DOHH2 (cell line): Measurements from ENCODE around the gene AP3B1.

Source experiments
- CTCF ChIP-seq: fragments of 200-600 bp; sonication (generic); IDR thresholded peaks from one replicate; pipeline ENCODE4 v1.5.1; 2014; ENCODE audit warnings: antibody characterized with exemption, mild to moderate bottlenecking, low read depth, low read length; ENCODE audit not compliant: poor library complexity, severe bottlenecking
- EZH2phosphoT487 ChIP-seq: fragments of 200-600 bp; sonication (generic); IDR thresholded peaks from 2 replicates; pipeline ENCODE4 v1.6.1; 2017; ENCODE audit warnings: borderline replicate concordance, mild to moderate bottlenecking, antibody characterized with exemption, low read length, moderate library complexity, mixed read lengths

GRCh38 chr5:78252715-78253114 lies 41.8 kb downstream of the AP3B1 start:
- TF ChIP-seq CTCF (no peak), EZH2phosphoT487 (no peak)
